Common myeloid progenitor, CD34-positive (primary cell): Measurements from ENCODE around the gene CD300E.
"Not testable (repeated sequence)": the region's sequence is repeated elsewhere in the genome, so short reads cannot be mapped to it uniquely, and the experiment has no call there.

Experiments
- CTCF ChIA-PET: fragments of 350-600 bp; sonication (Branson Sonifier 250); formaldehyde crosslinking; loops from one replicate; lab custom pipeline; 2021; ENCODE audit warnings: antibody characterized with exemption; lab: Charles Lee
- POLR2A ChIA-PET: fragments of 350-600 bp; sonication (Branson Sonifier 250); formaldehyde crosslinking; loops from one replicate; lab custom pipeline; 2021; ENCODE audit warnings: antibody characterized with exemption; lab: Charles Lee
- DNase-seq, 3 donors: peaks; one replicate each; pipeline versions ENCODE4 v3.0.0 to v3.0.0-alpha.2; 2013
- H3K27ac ChIP-seq, 2 experiments: 1 replicate in 1 of 2; 2 replicates in 1 of 2; pipeline ENCODE4 v1.7.0; 2013; ENCODE audit warnings: inconsistent platforms in 2 of 2, low read length in 2 of 2, mild to moderate bottlenecking in 2 of 2, low read depth in 1 of 2, moderate library complexity in 1 of 2; ENCODE audit not compliant: severe bottlenecking in 2 of 2, insufficient read depth in 1 of 2, poor library complexity in 1 of 2
- H3K27me3 ChIP-seq, 5 experiments: replicated peaks in 2 of 5; 1 replicate in 3 of 5; 2 replicates in 2 of 5; pipeline versions ENCODE4 v1.6.1 to v1.7.0; 2013; ENCODE audit warnings: low read length in 4 of 5, mild to moderate bottlenecking in 2 of 5, moderate library complexity in 2 of 5, inconsistent platforms in 1 of 5; ENCODE audit not compliant: insufficient read depth in 5 of 5, control insufficient read depth in 4 of 5
- H3K36me3 ChIP-seq, 4 experiments: 1 replicate in 2 of 4; 2 replicates in 2 of 4; pipeline versions ENCODE4 v1.6.1 to v1.7.0; 2013; ENCODE audit warnings: low read length in 3 of 4, control low read depth in 1 of 4, mild to moderate bottlenecking in 1 of 4; ENCODE audit not compliant: control insufficient read depth in 4 of 4, insufficient read depth in 4 of 4
- H3K4me1 ChIP-seq, 4 experiments: 1 replicate in 3 of 4; 2 replicates in 1 of 4; pipeline versions ENCODE4 v1.6.1 to v1.7.1; 2013; ENCODE audit warnings: low read length in 3 of 4, mild to moderate bottlenecking in 3 of 4, control low read depth in 1 of 4, inconsistent platforms in 1 of 4, moderate library complexity in 1 of 4; ENCODE audit not compliant: control insufficient read depth in 4 of 4, insufficient read depth in 4 of 4; ENCODE audit errors: control extremely low read depth in 1 of 4
- H3K4me3 ChIP-seq, 7 experiments: 1 replicate in 4 of 7; 2 replicates in 3 of 7; pipeline versions ENCODE4 v1.5.1 to v1.7.0; 2013; ENCODE audit warnings: mild to moderate bottlenecking in 7 of 7, low read length in 6 of 7, moderate library complexity in 6 of 7, inconsistent platforms in 2 of 7, low read depth in 2 of 7, control low read depth in 1 of 7; ENCODE audit not compliant: insufficient read depth in 4 of 7, control insufficient read depth in 1 of 7; ENCODE audit errors: extremely low read depth in 1 of 7
- H3K9me3 ChIP-seq, 5 experiments: 1 replicate in 4 of 5; 2 replicates in 1 of 5; pipeline versions ENCODE4 v1.6.1 to v1.7.1; 2013; ENCODE audit warnings: low read length in 4 of 5, mild to moderate bottlenecking in 2 of 5, inconsistent platforms in 1 of 5, low read depth in 1 of 5, moderate library complexity in 1 of 5; ENCODE audit not compliant: control insufficient read depth in 4 of 5, insufficient read depth in 2 of 5; ENCODE audit errors: control extremely low read depth in 1 of 5
- WGBS: methylation state at CpG from one replicate; pipeline ENCODE4 v1.1.5; 2013; ENCODE audit not compliant: insufficient coverage; 5-methylcytosine and 5-hydroxymethylcytosine counted together

The CD300E gene

DNA sequence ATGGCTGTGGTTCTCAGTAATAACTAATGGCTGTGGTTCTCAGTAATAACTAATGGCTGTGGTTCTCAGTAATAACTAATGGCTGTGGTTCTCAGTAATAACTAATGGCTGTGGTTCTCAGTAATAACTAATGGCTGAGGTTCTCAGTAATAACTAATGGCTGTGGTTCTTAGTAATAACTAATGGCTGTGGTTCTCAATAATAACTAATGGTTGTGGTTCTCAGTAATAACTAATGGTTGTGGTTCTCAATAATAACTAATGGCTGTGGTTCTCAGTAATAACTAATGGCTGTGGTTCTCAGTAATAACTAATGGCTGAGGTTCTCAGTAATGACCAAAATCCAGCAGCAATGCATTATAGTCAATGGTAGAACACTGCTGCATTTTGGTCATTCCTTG lies 49.9 kb downstream of the CD300E start:
- not testable (repeated sequence) for DNase-seq, H3K9me3 ChIP-seq, H3K36me3 ChIP-seq, H3K27me3 ChIP-seq, H3K4me3 ChIP-seq, H3K27ac ChIP-seq
- peaks cover 0 to 17% (median 15%) of the 10 kb centered on the region in 4 experiments for H3K4me1 ChIP-seq
- POLR2A ChIA-PET: interaction anchor here (0.6 kb wide), 1 partner anchor 228 kb away, joined by 3 read pairs; no protein-coding TSS in a partner anchor
- CTCF ChIA-PET: interaction anchor here (1.3 to 1.7 kb wide), 4 partner anchors 8 to 41 kb away, joined by 4 to 6 read pairs (median 5); no protein-coding TSS in a partner anchor

- Histone ChIP-seq H3K36me3 (no peaks in the 10 kb centered on the region), H3K9me3 (no peaks in the 10 kb centered on the region), H3K27me3 (peaks cover 0 to 8% (median 0%) of the 10 kb centered on the region in 5 experiments), H3K4me1 (peaks cover 0 to 20% (median 17%) of the 10 kb centered on the region in 4 experiments), H3K27ac (no peak overlapping the region), H3K4me3 (no peak overlapping the region)
- ChIA-PET POLR2A (interaction anchor here (0.6 kb wide), 1 partner anchor 228 kb away, joined by 3 read pairs; no protein-coding TSS in a partner anchor), CTCF (interaction anchor here (1.1 to 1.3 kb wide), 4 partner anchors 17 to 41 kb away, joined by 3 to 5 read pairs (median 4); no protein-coding TSS in a partner anchor)
- 100% methylated on average over 3 of the region's 3 CpGs for WGBS
- no peak for DNase-seq
Measured at GRCh38 chr17:74573169-74573568, 50.4 kb downstream of the CD300E start.

- ChIA-PET POLR2A (no interaction called here), CTCF (interaction anchor here (1.4 kb wide), 1 partner anchor 83 kb away, joined by 5 read pairs; no protein-coding TSS in a partner anchor)
- H3K27ac ChIP-seq: no peak overlapping the region
- WGBS: 100% methylated on average over 3 of the region's 4 CpGs
- peaks cover 0 to 30% (median 19%) of the 10 kb centered on the region in 4 experiments for H3K4me1 ChIP-seq
- no peak for DNase-seq
- H3K4me3 ChIP-seq: no peak overlapping the region
- H3K9me3 ChIP-seq: no peaks in the 10 kb centered on the region
- H3K27me3 ChIP-seq: peaks cover 0 to 8% (median 0%) of the 10 kb centered on the region in 5 experiments
- no peaks in the 10 kb centered on the region for H3K36me3 ChIP-seq
Measured at GRCh38 chr17:74571621-74572270, 51.8 kb downstream of the CD300E start.

DNA sequence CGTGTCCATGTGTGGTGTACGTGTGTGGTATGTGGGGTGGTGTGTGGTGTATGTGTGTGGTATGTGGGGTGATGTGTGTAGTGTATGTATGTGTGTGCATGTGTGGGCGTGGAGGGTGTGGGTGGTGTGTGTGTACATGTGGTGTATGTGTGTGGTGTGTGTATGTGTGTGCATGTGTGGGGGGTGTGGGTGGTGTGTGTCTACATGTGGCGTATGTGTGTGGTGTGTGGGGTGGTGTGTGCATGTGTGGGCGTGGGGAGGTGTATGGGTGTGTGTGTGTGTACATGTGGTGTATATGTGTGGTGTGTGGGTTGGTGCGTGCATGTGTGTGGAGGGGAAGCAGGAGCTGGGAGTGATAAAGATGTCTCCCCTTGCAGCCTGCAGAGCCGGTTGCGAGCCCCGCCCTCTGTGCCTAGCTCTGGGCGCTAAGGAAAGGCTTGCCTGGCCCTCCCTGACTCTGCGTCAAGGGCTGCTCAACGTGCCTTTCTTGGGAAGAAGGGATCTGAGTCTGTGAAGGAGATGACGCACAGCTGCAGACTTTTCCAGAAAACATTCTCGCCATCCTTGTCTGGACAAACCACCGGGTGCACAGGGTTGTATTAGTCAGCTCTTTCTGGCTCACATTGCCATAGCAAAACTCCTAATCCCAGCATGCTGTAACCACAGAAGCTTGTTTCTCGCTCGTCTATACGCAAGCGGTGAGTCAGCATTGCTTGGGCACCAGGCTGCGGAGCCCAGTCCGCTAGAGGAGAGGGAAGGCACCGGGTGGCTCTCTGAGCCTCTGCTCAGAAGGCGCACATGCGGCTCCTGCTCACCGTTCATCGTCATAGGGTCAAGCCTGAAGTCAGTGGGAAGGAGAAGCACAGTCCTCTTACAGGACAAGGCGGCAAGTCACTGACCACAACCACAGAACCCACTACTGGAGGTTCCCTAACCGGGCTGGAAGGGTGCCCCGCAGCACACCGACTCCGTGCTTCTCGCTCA lies 54.2 kb downstream of the CD300E start:
- peak; percentile 91 to 97 (median 97) for DNase-seq
- CTCF ChIA-PET: interaction anchor here (0.7 to 1.9 kb wide), 11 partner anchors 8 to 203 kb away, joined by 3 to 13 read pairs (median 3); partner anchors contain the start of gene CD300LD
- POLR2A ChIA-PET: interaction anchor here (0.6 to 1.0 kb wide), 2 partner anchors 22 to 34 kb away, joined by 3 to 6 read pairs; no protein-coding TSS in a partner anchor
- no peaks in the 10 kb centered on the region for H3K36me3 ChIP-seq
- peaks cover 0 to 36% (median 20%) of the 10 kb centered on the region in 4 experiments for H3K4me1 ChIP-seq
- WGBS: 27% methylated on average over 25 of the region's 32 CpGs
- peaks cover 0 to 8% (median 0%) of the 10 kb centered on the region in 5 experiments for H3K27me3 ChIP-seq
- no peak overlapping the region for H3K27ac ChIP-seq
- H3K4me3 ChIP-seq: peak overlapping the region in 2 of 7 experiments; percentile 22 to 24
- H3K9me3 ChIP-seq: no peaks in the 10 kb centered on the region

- H3K27me3 ChIP-seq: peaks cover 0 to 8% (median 0%) of the 10 kb centered on the region in 5 experiments
- WGBS: 87% methylated on average over 3 of the region's 4 CpGs
- POLR2A ChIA-PET: no interaction called here
- H3K4me1 ChIP-seq: peaks cover 0 to 36% (median 20%) of the 10 kb centered on the region in 4 experiments
- DNase-seq: no peak
- no peaks in the 10 kb centered on the region for H3K9me3 ChIP-seq
- no peak overlapping the region for H3K27ac ChIP-seq
- H3K4me3 ChIP-seq: no peak overlapping the region
- no peaks in the 10 kb centered on the region for H3K36me3 ChIP-seq
- CTCF ChIA-PET: interaction anchor here (1.3 to 3.4 kb wide), 4 partner anchors 10 to 89 kb away, joined by 3 to 15 read pairs (median 4); no protein-coding TSS in a partner anchor
Measured at GRCh38 chr17:74568106-74568873, 55.2 kb downstream of the CD300E start.

DNA sequence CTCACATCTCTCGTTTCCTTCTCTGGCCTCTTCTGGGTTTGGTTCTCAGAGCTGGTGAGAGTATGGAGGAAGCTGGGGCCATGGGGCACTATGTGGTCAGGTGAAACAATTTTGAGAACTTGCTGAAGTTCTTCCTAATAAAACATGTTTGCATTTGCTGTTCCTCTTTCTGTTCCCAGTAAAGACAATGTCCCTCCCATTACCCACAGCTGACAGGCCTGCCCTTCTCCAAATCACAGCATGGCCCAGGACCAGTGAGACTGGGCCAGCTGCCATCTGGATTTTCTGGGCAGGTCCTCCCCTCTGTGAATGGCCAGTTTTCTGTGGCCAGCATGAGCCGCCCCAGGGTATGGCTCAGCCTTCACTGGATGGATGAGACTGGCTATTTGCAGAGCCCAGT lies 56.1 kb downstream of the CD300E start, which contains the start of gene CD300H:
CD300H (minus strand) TSS at position 113 of the 400 bp plus-strand sequence.
- CTCF ChIA-PET: interaction anchor here (1.0 to 3.4 kb wide), 13 partner anchors 9 to 206 kb away, joined by 3 to 27 read pairs (median 4); partner anchors contain the start of genes BTBD17 and CD300LD
- 64% methylated on average over 2 of the region's 2 CpGs for WGBS

More for the DNA sequence above, 56.1 kb downstream of the CD300E start, which contains the start of gene CD300H:
- Histone ChIP-seq H3K4me1 (peaks cover 0 to 36% (median 20%) of the 10 kb centered on the region in 4 experiments), H3K9me3 (no peaks in the 10 kb centered on the region), H3K4me3 (no peak within 1 kb of the TSS), H3K27ac (no peak within 1 kb of the TSS), H3K36me3 (no peaks in the 10 kb centered on the region), H3K27me3 (peaks cover 0 to 8% (median 0%) of the 10 kb centered on the region in 5 experiments)
- no peak for DNase-seq
- POLR2A ChIA-PET: no interaction called here
